ENCODE data around the gene ITGA2B.
"Not testable (repeated sequence)": the region's sequence is repeated elsewhere in the genome, so short reads cannot be mapped to it uniquely, and the experiment has no call there.

The ITGA2B gene

DNA sequence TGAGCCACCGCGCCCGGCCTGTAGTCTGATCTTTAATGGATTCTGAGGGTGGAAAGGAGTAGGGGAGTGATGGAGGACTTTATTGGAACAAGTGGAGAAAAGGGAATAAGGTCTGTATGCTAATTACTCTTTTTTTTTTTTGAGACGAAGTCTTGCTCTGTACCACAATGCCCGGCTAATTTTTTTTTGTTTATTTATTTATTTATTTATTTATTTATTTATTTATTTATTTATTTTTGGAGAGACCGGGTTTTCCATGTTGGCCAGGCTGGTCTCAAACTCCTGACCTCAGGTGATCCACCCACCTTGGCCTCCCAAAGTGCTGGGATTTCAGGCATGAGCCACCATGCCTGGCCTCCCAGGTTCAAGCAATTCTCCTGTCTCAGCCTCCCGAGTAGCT lies 59.9 kb downstream of the ITGA2B start:
- not testable (repeated sequence) for DNase-seq

DNA sequence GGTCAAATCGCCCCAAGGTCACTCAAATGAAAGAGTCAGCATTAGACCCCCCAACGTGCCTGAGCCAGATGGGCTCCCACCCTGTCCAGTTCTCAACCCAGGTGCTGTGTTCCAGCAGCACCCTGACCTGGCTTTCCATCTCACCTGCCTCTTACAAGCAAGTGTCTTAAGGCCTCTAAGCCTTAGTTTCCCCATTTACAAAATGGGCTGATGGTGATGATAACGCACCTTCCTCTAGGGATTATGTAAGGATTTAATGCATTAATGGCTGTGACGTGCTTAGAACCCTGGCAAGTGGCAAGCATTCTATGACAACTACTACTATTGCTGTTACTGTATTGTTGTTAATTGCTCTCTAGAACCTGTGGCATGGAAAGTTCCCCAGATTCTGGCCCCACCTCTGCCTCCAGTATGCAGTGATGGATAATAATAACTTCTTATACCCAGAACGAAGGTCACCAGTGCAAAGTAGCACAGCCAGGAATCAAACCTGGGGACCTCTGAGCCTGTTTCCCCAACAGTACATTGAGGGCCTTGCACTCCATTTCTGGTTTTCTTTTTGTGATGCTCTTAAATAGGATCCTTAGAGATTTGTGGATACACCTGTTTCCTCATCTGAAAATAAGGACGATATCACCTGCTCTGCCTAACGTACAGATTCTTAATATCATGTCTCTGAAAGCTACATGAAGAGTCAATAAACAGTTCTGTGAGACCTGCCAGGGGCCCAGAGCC lies 61.6 kb downstream of the ITGA2B start:
- DNase-seq, result no peak

DNA sequence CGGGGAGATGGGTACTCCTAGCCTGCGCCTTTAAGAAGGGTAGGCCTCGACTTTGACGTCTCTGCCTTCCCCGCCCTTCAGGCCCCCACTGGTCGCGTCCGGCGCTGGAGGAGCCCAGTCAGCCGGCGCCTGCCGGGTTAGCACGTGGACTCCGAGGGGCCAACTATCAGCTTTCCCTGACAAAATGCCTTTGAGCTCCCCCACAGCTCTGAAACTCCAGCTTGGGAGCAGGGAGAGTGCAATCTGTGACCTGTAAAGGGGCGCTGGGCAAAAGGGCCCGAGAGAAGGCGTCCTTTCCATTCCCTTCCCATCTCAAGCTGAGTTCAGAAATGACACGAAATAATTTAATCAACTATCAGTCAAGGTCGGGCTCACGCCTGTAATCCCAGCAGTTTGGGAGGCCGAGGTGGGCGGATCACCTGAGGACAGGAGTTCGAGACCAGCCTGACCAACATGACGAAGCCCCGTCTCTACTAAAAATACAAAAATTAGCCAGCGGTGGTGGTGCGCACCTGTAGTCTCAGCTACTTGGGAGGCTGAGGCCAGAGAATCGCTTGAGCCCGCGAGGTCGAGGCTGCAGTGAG lies 62.5 kb downstream of the ITGA2B start:
- DNase-seq, result peak; percentile 98

DNA sequence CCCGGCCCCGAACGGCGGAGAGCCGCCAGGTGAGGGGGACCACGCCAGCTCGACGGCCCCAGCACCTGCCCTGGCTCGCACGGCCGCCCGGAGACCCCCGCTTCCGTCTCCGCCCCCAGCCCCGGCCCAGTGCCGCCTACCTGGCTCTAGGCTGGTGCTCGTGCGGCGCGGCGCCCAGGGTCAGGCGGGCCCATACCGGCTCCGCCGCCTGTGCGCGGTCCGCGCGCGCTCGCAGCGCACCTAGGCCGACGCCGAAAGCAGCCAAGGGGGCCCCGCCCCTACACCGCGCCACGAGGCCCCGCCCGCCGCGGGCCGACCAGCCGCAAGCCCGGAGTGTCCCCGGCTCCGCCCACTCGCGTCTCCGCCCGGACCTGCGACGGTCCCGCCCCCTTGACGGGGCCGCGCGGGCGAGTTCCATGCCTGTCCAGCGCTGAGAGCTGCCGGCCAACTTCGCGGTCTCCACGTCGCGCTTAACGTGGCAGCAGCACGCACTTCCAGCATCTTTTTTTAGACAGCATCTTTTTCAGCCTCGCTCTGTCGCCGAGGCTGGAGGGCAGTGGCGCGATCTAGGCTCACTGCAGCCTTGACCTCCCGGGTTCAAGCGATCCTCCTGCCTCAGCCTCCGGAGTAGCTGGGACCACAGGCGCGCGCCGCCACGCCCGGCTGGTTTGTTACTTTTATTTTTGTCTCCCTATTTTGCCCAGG lies 64.7 kb downstream of the ITGA2B start, which contains the start of gene SLC25A39:
TSS of gene SLC25A39 (minus strand) at position 253 of the 705 bp plus-strand sequence. CDS start 1,261 bp downstream, outside the sequence.
- DNase-seq, result peak; percentile 79

DNA sequence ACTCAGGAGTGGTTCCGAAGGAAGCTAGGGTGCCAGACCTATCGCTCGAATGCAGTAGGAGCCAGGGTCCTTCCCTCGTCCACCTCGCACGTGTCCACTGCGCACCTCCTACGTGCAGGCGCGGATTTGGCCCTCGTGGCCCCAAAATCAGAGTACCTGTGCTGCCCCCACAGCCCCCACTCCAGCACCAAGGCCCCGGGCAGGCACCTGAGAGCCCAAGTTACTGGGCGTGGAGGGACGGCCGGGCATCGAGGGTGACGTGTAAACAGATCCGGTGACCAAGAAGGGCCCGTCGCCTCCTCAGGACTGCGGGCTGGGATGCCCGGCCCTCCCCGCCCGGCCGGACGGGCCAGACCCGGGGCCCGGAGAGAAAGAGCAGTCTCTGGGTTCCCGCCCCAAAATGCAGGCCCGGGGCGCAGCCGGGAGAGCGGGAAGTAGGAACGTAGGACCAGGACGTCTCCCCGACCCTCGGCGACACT lies 65.3 kb downstream of the ITGA2B start:
- DNase-seq, result no peak

DNA sequence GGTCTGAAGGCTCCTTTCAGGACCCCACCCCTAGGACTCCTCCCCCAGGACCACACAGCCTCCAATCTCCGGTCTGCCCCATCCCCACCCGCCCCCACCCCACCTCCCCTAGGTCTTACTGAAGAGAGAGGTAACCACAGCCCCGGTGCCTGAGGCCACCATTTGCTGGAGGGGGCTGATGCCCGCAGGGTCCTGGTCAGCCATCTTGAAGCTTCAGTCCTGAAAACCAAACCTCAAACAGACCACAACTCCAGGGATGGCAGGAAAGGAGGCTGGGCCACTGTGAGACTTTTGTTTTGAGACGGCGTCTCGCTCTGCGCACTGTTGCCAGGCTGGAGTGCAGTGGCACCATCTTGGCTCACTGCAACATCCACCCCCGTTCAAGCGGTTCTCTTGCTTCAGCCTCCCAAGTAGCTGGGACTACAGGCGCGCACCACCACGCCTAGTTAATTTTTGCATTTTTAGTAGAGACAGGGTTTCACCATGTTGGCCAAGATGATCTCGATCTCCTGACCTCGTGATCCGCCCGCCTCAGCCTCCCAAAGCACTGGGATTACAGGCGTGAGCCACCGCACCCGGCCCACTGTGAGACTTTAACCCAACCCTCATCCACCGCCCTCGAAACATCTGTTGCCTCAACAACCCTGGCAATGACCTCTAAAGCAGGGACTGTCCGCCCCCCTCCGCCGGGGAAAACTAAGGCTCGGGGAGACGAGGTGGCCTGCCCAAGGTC lies 65.9 kb downstream of the ITGA2B start:
- DNase-seq, result no peak

DNA sequence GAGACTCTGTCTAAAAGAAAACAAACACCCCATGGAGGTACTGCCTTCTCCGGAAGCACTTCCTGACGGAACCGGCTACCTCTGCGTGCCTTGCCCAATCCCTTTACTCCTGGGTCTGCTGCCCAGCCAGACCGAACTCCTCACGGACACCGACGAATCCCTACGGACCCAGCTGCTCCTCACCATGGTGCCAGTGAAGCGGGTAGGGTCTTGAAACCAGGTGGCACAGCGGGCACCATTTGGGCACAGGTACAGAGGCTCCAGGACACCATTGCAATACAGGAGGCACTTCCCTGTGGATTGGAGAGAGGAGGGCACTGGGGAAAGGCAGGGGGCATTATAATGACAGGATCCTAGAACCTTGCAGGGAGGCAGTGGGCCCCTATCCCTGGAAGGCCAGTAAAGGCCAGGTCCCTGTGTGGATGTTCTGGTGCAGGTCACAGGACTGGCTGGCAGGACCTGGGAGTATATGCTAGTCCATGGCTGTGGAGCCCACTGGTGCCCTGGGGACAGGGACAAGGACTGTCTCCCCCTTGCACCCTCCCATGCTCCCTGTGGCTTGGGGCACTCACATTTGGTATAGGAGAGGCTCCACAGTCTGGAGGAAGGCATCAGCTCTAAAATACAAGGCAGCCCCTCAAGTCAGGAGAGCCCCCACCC lies 67.1 kb downstream of the ITGA2B start:
- DNase-seq, result no peak
